Adrenal gland (tissue), 12 donors: ENCODE data around the gene PDGFC. TPM values are rescaled to one million over a fixed set of nuclear protein-coding genes. Genes with fewer than 3 reads are reported as not detected.
A peak's percentile ranks its signal among the peaks of the same experiment; 100 is the strongest.

Source experiments
- DNase-seq, 7 donors: peaks; one replicate each; pipeline ENCODE4 v3.0.0-alpha.2; 2019 to 2020
- H3K27ac ChIP-seq, 5 donors: fragments of 200-600 bp; sonication (generic) in 4 of 5; 1 replicate in 3 of 5; 2 replicates in 2 of 5; pipeline versions ENCODE4 v1.5.1 to v1.8.0; 2016 to 2020; ENCODE audit warnings: mild to moderate bottlenecking in 1 of 5
- H3K27me3 ChIP-seq: fragments of 200-600 bp; 2 replicates; pipeline ENCODE4 v1.8.0; 2021
- H3K36me3 ChIP-seq, 2 donors: fragments of 200-600 bp; replicated peaks in 1 of 2; 1 replicate in 1 of 2; 2 replicates in 1 of 2; pipeline versions ENCODE4 v1.5.1 to v1.8.0; 2018 to 2022
- H3K4me1 ChIP-seq, 2 donors: fragments of 200-600 bp; replicated peaks in 1 of 2; 1 replicate in 1 of 2; 2 replicates in 1 of 2; pipeline versions ENCODE4 v1.5.1 to v1.8.0; 2018 to 2021
- H3K4me3 ChIP-seq, 4 donors: fragments of 200-600 bp; sonication (generic) in 3 of 4; one replicate each; pipeline ENCODE4 v1.5.1; 2016 to 2018
- H3K9me3 ChIP-seq, 3 donors: fragments of 200-600 bp; sonication (generic) in 1 of 3; replicated peaks in 1 of 3; 1 replicate in 2 of 3; 2 replicates in 1 of 3; pipeline versions ENCODE4 v1.5.1 to v1.8.0; 2016 to 2021
- CTCF ChIP-seq, 6 experiments: fragments of 450-650 bp in 4 of 6; fragments of 200-600 bp in 2 of 6; sonication (generic) in 1 of 6; IDR thresholded peaks; 1 replicate in 5 of 6; 2 replicates in 1 of 6; pipeline versions ENCODE4 v1.5.1 to v1.8.0; 2016 to 2021; ENCODE audit warnings: antibody characterized with exemption in 6 of 6, mild to moderate bottlenecking in 2 of 6, moderate library complexity in 1 of 6
- POLR2A ChIP-seq, 2 donors: fragments of 450-650 bp; IDR thresholded peaks; one replicate each; pipeline ENCODE4 v1.6.1; 2017; ENCODE audit warnings: antibody characterized with exemption in 2 of 2, mild to moderate bottlenecking in 2 of 2, moderate library complexity in 1 of 2
- WGBS, 4 donors: extraction: QIAGEN DNeasy Blood & Tissue Kit in 2 of 4; methylation state at CpG; one replicate each; pipeline versions ENCODE4 v1.1.5 to v1.1.7; 2013 to 2017; 5-methylcytosine and 5-hydroxymethylcytosine counted together
- intact Hi-C, 2 donors: fragments of 100-400 bp; cut with DNase I; formaldehyde crosslinking; loops; one replicate each; pipeline versions ENCODE4 v1.14.1 to v1.15.0; 2022 to 2023
- polyA plus RNA-seq, 3 donors: library from polyadenylated mRNA; stranded (reverse); fragments of 200-250 nt in 2 of 3; fragments of 350-450 nt in 1 of 3; fragmentation: Illumina TruSeq in 1 of 3; extraction: RNeasy Lipid Tissue Mini Kit (QIAGEN cat#74804) in 1 of 3; gene quantifications; one replicate each; pipeline ENCODE4 v1.2.3, GENCODE V29; 2013 to 2014
- total RNA-seq, 9 donors: library from RNA; depleted of rRNA in 4 of 9; stranded (reverse); fragments of >200 nt in 4 of 9; fragments of 120-200 nt in 1 of 9; fragmentation: NEBNext Ultra II Directional in 1 of 9; extraction: Animal tissue kit (Norgen Biotek cat#: 25700) in 1 of 9; gene quantifications; one replicate each; pipeline versions ENCODE4 v1.1.0 to v1.2.4, GENCODE V29; 2013 to 2023
- donor health status: healthy with polysubstance abuse.
- donor health status: Bipolar disorder and iron deficiency.
- donor health status: DM: yes; HTN: yes; CAD: no.
- donor health status: DM: no; HTN: no; CAD: no.
- donor health status: DM: no; HTN: no; CAD: no.
- donor health status: DM: yes; HTN: yes; CAD: no.

PDGFC gene
- total and polyA plus RNA-seq, 12 donors = 6.0 to 77.2 (median 45.4) TPM

- H3K27ac ChIP-seq = peak overlapping the region in 1 of 5 donors; percentile 13
- peaks cover 27 to 36% of the 10 kb centered on the region in 2 donors for H3K4me1 ChIP-seq
- TF ChIP-seq POLR2A (IDR thresholded peaks at IDR 0.05) (no peak), CTCF (IDR thresholded peaks at IDR 0.05) (no peak)
- H3K9me3 ChIP-seq = peaks cover 0 to 12% (median 0%) of the 10 kb centered on the region in 3 donors
- intact Hi-C loops = no loop called here
- no peaks in the 10 kb centered on the region for H3K27me3 ChIP-seq
- 35 to 55% (median 43%) methylated on average over 8 of the region's 8 CpGs for WGBS, 4 donors
- H3K4me3 ChIP-seq = no peak overlapping the region
- peak in 6 of 7 donors; percentile 30 to 63 (median 51) for DNase-seq
- no peaks in the 10 kb centered on the region for H3K36me3 ChIP-seq
Measured at GRCh38 chr4:156762851-156763250, 208.7 kb downstream of the PDGFC start.

GRCh38 chr4:156756118-156756517 is 215.5 kb downstream of the PDGFC start:
- intact Hi-C loops = no loop called here
- no peaks in the 10 kb centered on the region for H3K36me3 ChIP-seq
- no peaks in the 10 kb centered on the region for H3K27me3 ChIP-seq
- H3K9me3 ChIP-seq = no peaks in the 10 kb centered on the region
- no peak overlapping the region for H3K4me3 ChIP-seq
- no peak for DNase-seq
- H3K4me1 ChIP-seq = no peaks in the 10 kb centered on the region
- TF ChIP-seq CTCF (IDR thresholded peaks at IDR 0.05) = no peak
- no peak for TF ChIP-seq POLR2A (IDR thresholded peaks at IDR 0.05)
- no peak overlapping the region for H3K27ac ChIP-seq

- TF ChIP-seq POLR2A (IDR thresholded peaks at IDR 0.05) (no peak), CTCF (IDR thresholded peaks at IDR 0.05) (no peak)
- Histone ChIP-seq H3K27ac (no peak overlapping the region), H3K4me3 (no peak overlapping the region), H3K36me3 (no peaks in the 10 kb centered on the region), H3K9me3 (no peaks in the 10 kb centered on the region), H3K4me1 (no peaks in the 10 kb centered on the region), H3K27me3 (no peaks in the 10 kb centered on the region)
- intact Hi-C loops = no loop called here
- WGBS, 4 donors = 69 to 90% (median 73%) methylated on average over 5 of the region's 5 CpGs
- DNase-seq = no peak
Measured at GRCh38 chr4:156754832-156755570, 216.6 kb downstream of the PDGFC start.

GRCh38 chr4:156751486-156751885 is 220.1 kb downstream of the PDGFC start:
- Histone ChIP-seq H3K27ac (no peak overlapping the region), H3K36me3 (no peaks in the 10 kb centered on the region), H3K4me1 (no peaks in the 10 kb centered on the region), H3K4me3 (no peak overlapping the region), H3K9me3 (no peaks in the 10 kb centered on the region), H3K27me3 (no peaks in the 10 kb centered on the region)
- 34 to 53% (median 49%) methylated on average over 1 of the region's 1 CpG for WGBS, 4 donors
- intact Hi-C loops = no loop called here
- TF ChIP-seq POLR2A (IDR thresholded peaks at IDR 0.05) = no peak
- TF ChIP-seq CTCF (IDR thresholded peaks at IDR 0.05) = no peak
- no peak for DNase-seq
